NCI-H146 (cell line): ENCODE results near the gene IL1RN.
"Not testable (repeated sequence)": the region's sequence is repeated elsewhere in the genome, so short reads cannot be mapped to it uniquely, and the experiment has no call there.

Experiments
- DNase-seq: peaks from one replicate; lab custom pipeline; 2025; lab: John Stamatoyannopoulos, UW

IL1RN gene

DNA sequence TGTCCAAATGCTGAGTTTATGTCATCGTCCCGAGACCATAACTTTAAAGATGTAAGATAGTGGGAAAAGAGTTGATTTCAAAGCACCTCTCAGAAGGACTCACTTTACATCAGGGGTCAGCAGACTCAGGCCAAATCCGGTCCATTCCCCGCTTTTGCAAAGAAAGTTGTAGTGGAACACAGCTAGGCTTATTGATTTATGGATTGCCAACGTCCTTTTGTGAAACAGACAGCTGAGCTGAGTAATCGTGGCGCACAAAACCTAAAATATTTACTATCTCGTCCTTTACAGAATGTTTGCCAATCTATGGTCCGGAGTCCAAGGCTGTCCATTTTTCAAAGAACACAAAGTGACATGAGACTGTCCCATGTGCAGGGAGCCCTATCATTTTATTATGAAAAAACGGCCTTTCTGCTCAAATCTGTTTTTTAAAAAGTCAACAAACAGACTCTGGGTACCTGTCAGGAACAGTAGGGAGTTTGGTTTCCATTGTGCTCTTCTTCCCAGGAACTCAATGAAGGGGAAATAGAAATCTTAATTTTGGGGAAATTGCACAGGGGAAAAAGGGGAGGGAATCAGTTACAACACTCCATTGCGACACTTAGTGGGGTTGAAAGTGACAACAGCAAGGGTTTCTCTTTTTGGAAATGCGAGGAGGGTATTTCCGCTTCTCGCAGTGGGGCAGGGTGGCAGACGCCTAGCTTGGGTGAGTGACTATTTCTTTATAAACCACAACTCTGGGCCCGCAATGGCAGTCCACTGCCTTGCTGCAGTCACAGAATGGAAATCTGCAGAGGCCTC is at the start of gene IL1RN:
IL1RN (plus strand) TSS at position 754 of the 801 bp plus-strand sequence; CDS start at position 781, 27 bp downstream.
- no peak for DNase-seq

DNA sequence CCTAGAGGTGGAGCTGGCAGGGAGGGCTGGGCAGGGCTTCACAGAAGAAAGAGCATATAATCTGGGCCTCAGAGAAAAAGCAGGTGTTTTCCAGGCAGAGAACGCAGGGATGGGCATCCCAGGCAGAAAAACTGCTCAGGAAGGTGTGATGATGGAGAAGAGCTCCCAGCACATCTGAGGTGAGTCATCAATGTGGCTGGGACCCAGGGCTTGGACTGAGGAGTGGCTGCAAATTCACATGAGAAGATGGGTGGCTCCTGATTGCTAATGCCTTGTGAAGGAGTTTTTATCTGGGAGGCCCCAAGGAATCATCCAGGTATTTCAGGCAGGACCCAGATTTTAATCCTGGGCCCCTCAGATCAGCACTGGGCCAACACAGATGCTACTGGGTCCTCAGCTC is 49.5 kb upstream of the IL1RN start:
- no peak for DNase-seq

DNA sequence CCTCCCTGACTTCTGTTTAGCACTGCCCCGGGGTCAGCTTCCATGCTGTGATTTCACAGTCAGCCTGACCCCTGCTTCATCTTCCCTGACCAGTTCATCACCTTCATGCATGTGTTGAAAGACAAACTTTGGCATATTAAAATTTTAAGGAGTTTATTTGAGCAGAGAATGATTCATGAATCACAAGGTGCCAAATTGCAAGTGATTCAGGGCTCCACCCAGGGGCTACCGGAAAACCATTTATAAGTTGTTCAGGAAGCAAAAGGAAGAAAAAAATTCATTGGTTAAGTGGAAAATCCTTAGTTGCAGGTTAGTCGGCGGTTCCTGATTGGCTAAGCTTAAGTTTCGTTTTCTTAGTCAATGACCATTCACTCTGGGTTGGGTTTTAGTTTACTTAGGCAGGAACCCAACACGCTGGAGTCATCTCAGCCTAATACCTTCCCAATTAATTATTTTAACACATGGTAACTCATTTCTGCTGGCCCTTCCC is 49.0 kb upstream of the IL1RN start:
- no peak for DNase-seq

- no peak for DNase-seq
These were observed 48.3 kb upstream of the IL1RN start for GRCh38 chr2:113079131-113079530.

DNA sequence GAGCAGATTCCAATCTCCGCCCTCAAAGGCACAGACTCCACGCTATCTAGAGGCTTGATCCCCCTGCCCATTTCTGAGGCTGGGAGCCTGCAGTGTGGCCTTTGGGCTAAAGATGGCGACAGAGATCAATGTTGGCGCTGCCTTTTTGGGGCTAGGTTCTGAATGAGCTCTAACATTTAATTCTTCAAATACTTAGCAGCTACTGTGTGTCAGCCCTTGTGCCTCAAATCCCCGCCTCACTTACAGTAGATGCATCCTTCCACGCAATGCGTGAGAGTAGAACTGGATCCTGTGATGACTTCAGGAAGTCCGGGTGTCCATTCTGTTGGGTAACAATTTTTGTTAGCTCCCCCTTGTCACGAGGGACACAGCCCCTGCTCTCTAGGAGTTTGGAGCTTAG is 47.3 kb upstream of the IL1RN start:
- no peak for DNase-seq

DNA sequence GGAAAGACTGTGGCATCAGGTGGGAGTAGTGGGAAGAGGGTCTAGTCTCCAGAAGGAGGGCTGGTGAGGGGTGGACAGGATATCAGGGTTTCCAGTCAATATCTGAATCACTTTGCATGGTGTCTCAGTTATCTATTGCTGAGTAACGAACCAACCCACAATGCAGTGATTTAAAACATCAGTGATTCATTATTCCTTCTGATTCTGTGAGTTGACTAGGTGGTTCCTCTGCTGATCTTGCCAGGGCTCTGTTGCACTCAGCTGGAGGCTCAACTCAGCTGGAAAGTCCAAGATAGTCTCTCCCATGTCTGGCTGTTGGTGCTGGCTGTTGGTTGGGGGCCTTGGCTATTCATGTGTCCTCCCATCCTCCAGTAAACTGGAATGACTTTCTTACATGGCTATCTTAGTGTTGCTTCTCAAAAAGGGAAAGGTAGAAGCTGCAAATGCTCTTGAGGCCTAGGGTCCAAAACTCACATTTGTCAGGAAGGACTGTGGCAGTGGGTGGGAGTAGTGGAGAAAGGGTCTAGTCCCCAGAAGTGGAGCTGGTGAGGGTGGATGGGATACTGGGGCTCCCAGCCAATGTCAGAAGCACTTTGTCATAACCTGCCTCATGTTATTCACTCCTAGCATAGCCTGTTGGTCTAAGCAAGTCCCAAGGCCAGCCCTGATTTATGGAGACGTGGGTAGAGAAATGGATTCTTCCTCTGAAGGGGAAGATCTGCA is 45.7 kb upstream of the IL1RN start:
- no peak for DNase-seq

DNA sequence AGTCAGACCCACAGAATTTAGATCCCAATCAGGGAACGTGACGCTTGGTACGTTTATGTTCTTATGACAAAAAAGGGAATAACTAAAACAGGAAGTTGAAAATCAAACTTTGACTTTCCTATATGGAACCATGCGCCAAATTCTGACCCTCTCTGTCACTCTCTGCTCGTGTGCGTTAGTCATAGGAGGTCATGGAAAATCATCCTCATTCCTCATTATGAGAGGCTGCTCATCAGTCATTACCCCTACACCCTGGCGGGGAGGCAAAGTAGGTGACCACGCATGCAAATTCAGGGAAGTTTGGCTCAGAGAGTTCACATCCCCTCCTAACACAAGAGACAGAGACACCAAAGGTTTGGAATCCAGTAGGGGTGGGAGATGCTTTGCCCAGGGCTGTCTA is 44.1 kb upstream of the IL1RN start:
- DNase-seq = no peak

DNA sequence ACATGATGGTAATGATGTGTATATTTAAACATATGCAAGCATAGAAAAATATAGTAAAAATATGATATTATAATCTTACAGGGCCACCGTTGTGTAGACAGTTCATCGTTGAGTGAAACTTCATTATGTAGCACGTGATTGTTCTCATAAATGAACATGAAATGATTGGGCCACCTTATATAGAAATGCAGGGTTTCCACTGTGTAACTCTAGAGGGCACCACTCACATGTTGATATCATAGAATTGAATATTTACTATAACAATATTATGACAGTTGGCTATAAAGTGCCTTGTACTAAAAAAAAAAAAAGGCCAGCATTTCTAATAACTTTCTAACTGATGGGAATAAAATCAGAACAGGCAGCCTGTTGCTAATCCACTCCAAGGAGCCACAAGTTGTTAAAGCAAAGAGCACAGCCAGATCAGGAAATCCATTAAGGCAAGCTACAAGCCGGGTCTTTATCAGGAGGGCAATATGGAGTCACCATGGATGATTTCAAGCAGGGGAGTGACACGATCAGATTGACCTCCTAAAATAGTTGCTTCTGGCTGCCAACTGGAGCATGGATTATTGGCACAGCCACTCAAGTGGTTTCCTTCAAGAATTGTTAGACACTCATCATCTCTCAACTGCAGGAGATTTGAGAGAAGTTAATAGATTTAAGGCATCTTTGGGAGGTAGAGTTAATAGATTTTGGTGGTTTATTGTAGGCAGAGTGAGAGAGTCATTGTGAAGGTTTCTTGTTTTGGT is 43.0 kb upstream of the IL1RN start:
- DNase-seq = no peak

- DNase-seq = no peak
These were observed 41.9 kb upstream of the IL1RN start for GRCh38 chr2:113085542-113085941.

DNA sequence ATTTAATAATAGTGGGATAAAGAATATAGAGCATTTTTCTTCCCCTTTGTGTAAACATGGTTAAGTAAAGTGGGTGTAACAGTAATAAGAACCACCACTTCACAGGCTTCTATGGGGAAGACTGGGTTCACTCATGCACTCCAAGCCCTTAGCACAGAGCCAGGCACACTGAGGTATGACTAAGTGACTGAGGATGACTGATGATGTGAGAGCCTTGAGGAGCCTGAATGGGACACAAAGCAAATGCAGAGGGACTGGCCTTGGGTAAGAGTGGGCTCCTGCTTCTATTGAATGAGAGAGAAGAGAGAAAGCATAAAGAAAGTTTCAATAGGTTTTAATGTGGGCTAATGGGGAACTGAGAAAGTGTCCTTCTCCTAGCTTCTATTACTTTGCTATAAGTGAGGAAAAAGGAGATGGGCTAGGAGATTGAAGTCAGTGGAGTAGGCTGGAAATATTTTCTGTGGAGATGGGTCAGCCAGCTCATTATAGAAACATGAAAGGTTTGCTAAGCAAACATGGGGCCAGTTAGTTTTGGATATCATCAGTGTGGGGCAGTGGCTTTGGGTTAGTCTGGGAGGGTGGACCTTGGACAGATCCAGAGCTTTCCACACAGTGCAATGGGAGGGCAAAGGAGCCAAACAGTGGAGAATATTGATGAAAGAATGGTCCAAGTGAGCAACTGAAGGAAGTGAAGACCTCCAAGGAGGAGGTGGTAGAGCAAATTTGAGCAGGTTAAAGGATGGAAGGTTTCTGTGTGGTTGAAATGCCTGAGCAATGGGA is 39.0 kb upstream of the IL1RN start:
- DNase-seq = no peak

- DNase-seq = no peak
These were observed 37.5 kb upstream of the IL1RN start for GRCh38 chr2:113089916-113090315.

- DNase-seq = no peak
These were observed 36.0 kb upstream of the IL1RN start for GRCh38 chr2:113091231-113091896.

DNA sequence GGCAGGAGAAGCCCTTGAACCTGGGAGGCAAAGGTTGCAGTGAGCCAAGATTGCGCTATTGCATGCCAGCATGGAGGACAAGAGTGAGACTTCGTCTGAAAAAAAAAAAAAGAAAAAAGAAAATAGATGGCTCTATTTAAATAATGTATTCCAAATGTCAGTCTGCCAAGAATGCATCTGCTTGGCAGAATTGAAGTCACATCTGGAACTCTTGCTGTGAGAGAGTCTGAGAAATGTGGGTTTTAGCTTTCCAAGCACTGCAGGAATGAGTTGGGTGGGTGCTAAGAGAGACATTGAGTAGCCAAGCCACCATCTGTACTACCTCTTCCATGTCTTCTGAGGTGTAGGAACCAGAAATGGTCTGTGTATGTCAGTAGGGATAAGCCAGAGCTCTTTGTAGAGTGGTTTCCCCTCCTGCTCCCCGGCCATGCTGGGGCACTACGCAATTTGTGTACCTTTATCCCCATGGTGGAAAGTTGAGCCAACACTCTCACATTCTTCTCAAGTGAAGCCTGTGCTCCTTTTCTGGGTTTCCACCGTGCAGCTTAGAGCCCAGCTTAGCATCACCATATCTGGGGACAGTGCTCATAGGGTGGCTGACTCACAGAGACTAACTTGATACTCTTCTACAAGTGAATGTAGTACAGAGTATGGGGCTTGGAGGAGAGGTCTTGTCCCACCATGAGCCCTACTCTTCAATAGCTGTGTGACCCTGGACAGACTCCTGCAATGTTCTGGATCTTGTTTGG is 34.4 kb upstream of the IL1RN start:
- no peak for DNase-seq

- DNase-seq = no peak
These were observed 33.8 kb upstream of the IL1RN start for GRCh38 chr2:113093613-113093977.

DNA sequence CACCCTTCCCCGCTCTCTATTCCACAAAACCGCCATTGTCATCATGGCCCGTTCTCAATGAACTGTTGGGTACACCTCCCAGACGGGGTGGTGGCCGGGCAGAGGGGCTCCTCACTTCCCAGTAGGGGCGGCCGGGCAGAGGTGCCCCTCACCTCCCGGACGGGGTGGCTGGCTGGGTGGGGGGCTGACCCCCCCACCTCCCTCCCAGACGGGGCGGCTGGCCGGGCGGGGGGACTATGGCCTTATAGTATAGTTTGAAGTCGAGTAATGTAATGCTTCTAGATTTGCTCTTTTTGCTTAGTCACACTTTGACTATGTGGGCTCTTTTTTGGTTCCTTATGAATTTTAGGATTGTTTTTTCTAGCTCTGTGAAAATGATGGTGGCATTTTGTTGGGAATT is 31.1 kb upstream of the IL1RN start:
- DNase-seq = not testable (repeated sequence)

GRCh38 chr2:113096842-113097618 is 30.4 kb upstream of the IL1RN start:
- DNase-seq = not testable (repeated sequence)

GRCh38 chr2:113098041-113098440 is 29.4 kb upstream of the IL1RN start:
- no peak for DNase-seq

DNA sequence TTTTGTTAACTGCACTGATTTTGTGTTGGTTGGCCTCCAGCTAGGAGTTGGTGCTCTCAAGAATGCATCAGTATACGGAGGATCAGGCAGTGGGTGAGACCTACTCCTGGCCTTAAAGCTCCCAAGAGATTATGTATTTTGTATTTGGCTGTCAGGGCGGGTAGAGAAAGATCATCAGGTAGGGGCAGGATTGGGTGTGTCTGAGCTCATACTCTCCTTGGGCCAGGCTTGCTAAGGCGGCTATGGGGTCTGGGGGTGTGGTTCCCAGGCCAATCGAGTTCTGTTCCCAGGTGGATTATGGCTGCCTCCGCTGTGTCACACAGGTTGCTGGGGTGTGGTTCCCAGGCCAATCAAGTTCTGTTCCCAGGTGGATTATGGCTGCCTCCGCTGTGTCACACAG is 28.9 kb upstream of the IL1RN start:
- DNase-seq = no peak

DNA sequence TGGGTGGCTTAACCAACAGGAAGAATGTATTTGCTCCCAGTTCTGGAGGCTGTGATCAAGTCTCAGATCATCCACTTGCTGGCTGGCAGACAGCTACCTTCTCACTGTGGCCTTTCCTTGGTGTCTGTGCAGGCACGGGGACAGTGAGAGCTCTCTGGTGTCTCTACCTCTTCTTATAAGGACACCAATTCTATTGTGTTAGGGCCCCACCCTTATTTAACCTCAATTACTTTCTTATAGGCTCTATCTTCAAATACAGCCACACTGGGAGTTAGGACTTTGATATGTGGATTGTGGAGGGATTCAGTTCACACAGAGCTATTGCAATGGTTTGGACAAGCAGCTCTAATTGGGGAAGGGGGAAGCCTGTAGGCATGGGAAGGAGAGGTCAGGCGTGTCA is 25.3 kb upstream of the IL1RN start:
- no peak for DNase-seq

DNA sequence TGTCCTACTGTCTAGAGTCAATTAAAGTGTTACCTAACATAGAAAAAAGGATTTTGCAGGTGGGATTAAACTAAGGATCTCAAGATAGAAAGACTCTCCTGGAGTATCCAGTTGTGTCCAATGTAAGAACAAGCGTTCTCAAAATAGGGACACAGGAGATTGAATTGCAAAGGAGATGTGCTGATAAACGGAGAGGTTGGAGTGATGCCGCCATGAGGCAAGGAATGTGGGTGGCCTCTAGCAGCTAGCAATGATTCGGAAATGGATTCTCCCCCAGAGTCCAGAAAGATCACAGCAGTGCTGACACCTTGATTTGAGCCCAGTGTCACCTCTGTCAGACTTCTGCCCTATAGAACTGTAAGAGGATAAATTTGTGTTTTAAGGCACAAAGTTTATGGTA is 24.1 kb upstream of the IL1RN start:
- no peak for DNase-seq
